ENCODE measurements around the gene PDE4DIP.
"Not testable (repeated sequence)": the region's sequence is repeated elsewhere in the genome, so short reads cannot be mapped to it uniquely, and the experiment has no call there.

Gene PDE4DIP

DNA sequence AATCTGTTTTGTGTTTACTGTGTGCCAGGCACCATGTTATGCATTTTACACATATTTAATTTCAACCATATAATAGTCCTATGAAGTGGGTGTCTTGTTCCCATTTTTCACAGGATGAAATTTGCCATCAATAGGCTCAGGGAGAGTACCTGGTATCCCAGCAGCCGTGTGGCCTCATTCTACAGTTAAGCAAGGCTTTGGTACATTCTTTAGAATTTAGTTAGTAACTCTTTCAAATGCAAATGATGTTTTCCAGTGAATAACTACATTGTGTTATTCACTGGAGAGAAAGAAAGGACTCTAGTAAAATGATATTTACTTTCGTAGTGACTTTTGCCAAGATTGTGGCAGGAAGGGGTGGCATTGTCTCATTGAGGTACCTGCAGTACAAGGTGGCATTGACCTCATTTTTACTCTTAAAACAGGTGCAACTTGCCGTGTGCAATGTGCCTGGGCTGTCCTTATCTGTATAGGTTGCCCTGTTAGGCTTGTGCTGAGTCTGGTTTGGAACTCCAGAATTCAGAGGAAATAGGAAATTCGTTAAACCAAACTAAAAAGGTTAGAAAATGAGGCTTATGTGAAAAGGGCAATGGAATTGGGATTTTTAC, 65.1 kb downstream of the PDE4DIP start:
- not testable (repeated sequence) for DNase-seq (ENCODE audit: low read depth); H3K4me3 ChIP-seq (ENCODE audit: low read depth, low read length)

DNA sequence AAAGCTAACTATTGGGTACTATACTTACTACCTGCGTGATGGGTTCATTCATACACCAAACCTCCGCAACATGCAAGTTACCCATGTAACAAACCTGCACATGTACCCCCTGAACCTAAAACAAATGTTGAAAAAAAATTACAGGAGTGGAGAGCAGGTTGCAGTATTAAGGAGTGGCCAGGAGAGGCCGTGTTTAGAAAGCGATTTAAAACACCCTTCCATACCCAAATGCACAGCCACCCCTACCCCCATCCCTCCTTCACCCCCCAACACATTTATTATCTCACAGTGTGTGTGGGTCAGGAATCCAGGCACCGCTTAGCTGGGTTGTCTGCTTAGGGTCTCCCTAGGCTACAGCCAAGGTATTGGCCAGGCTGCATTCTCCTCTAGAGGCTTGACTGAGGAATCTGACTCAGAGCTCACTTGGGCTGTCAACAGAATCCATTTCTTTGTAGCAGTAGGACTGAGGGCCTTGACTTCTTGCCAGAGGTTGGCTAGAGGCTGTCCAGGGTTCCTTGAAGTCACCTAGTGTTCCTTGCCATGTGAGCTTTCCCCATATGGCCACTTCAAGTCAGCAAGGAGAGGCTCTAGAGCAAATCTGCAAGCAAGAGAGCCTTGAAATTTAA, 67.2 kb downstream of the PDE4DIP start:
- not testable (repeated sequence) for DNase-seq (ENCODE audit: low read depth); H3K4me3 ChIP-seq (ENCODE audit: low read depth, low read length)

- H3K4me3 ChIP-seq (ENCODE audit: low read depth, low read length); DNase-seq (ENCODE audit: low read depth): not testable (repeated sequence)
Measured at GRCh38 chr1:148916222-148916621, 72.0 kb downstream of the PDE4DIP start.

GRCh38 chr1:148916695-148917348, 72.6 kb downstream of the PDE4DIP start:
- DNase-seq (ENCODE audit: low read depth); H3K4me3 ChIP-seq (ENCODE audit: low read depth, low read length): not testable (repeated sequence)

DNA sequence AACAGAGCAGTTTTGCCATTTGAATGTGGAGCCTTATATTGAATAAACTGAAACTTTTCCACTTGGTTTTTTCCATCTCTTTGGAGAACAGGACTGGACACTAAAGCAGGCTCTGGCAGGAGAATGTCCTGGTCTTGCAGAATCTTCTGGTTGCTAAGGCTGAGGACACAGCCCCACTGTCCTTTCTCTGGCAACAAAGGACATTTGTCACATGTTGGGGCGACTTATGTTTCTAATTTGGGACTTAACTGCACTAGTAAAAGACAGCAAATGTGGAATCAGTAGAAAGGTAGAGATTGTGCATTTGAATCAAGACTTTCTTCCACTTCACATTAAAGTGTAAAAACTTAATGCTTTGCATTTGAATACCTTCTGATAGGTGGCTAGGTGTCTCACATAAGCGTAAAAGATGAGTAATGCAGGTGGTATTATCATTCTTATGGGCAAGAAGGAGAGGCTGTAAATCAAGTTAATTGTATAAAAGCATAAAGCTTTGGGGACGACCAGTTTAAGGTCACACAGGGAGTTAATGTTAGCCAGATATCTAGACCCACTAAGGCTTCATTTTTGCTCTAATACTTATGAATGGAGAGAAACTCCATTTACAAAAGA, 74.7 kb downstream of the PDE4DIP start:
- not testable (repeated sequence) for DNase-seq (ENCODE audit: low read depth); H3K4me3 ChIP-seq (ENCODE audit: low read depth, low read length)

DNA sequence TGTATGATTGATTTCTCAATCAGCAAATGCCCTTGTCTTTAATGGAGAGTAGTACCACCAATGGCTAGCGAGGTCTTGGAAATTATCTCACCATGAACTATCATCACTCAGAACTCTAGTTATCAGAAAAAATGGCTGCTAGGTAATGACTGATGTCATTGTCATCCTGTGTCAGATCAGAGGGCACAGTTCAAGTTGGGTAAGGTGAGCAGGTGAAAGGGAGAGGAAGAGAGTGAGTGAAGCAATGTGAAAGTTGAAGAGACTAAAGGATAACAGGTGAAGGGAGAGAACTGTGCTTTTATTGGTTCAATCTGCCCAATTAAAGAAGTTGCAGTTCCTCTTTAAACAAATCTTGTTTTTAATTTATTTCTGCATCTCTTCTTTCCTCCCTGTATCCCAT, 76.8 kb downstream of the PDE4DIP start:
- not testable (repeated sequence) for H3K4me3 ChIP-seq (ENCODE audit: low read depth, low read length); DNase-seq (ENCODE audit: low read depth)

DNA sequence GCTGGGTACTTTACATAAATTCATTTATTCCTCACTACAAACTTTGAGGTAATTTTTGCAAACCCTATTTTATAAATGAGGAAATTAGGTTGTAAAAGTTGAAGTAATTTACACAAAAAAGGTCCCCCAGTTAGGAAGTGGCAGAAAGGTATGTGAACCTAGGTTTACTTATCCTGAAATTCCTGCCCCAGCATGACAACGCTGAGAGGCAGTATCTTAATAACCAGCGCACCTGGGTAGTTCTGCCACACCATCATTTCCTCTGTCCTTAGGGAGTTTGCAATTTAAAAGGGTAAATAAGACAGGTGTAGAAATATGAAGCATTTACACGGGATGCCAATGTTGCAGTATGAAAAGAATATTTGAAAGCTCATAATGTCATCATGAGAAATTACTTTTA, 79.6 kb downstream of the PDE4DIP start:
- not testable (repeated sequence) for DNase-seq (ENCODE audit: low read depth); H3K4me3 ChIP-seq (ENCODE audit: low read depth, low read length)

DNA sequence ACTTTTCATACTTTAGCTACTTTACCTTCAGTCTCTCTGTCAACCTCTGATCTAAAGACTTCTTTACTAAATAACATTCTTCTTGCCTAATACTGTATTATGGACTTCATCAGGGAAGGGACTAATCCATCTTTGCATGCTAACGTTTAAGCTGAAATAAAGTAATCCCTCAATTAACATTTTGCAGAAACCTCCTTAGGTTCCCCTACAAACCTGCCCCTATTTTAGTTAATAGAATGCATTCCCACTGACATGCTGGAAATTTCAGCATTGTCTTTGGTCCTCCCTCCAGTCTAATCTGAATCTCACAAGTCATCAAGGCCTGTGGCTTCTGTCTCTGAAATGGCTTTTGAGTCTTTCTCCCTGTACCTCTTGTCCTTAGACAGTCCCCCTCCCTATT, 83.4 kb downstream of the PDE4DIP start:
- H3K4me3 ChIP-seq (ENCODE audit: low read depth, low read length); DNase-seq (ENCODE audit: low read depth): not testable (repeated sequence)

- not testable (repeated sequence) for DNase-seq (ENCODE audit: low read depth)
Measured at GRCh38 chr1:148929253-148929652, 85.0 kb downstream of the PDE4DIP start.

GRCh38 chr1:148935381-148936002, 91.3 kb downstream of the PDE4DIP start:
- not testable (repeated sequence) for DNase-seq (ENCODE audit: low read depth); H3K4me3 ChIP-seq (ENCODE audit: low read depth, low read length)

More at GRCh38 chr1:148929253-148929652, 85.0 kb downstream of the PDE4DIP start:
- H3K4me3 ChIP-seq (ENCODE audit: low read depth, low read length): not testable (repeated sequence)

DNA sequence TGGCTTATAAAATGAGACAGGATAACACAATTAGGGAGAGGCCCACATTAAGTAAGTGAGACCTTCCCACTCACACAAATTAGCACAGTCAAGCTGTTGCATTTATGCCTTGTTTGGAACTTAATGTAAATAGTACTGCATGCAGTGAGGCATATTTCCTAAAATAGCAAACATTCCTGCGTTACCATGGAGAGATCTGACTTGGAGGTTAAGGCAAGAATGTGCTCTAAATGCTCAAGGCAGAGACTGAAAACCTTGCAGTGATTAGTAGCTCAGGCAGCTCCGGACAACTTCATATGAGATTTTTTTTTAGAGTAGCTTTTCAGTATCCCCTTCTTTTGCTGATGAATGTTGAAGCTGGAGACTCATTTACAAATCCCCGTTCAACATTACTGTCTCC, 98.7 kb downstream of the PDE4DIP start:
- DNase-seq (ENCODE audit: low read depth); H3K4me3 ChIP-seq (ENCODE audit: low read depth, low read length): not testable (repeated sequence)

DNA sequence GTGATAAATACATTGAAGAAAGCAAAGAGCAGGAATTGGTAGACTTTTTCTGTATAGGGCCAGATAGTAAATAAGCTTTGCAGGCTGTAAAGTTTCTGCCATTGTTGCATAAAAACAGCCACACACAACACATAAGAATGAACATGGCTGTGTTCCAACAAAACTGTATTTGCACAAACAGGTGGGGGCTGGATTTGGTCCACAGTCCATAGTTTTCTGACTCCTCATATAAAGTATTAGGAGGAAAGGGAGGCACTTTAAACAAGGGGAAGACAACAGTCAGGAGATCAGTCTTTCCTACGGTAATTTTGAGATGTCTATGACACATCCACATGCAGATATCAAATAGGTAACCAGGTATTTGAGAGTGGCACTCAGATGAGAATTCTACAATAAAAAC, 100.9 kb downstream of the PDE4DIP start:
- not testable (repeated sequence) for DNase-seq (ENCODE audit: low read depth); H3K4me3 ChIP-seq (ENCODE audit: low read depth, low read length)

DNA sequence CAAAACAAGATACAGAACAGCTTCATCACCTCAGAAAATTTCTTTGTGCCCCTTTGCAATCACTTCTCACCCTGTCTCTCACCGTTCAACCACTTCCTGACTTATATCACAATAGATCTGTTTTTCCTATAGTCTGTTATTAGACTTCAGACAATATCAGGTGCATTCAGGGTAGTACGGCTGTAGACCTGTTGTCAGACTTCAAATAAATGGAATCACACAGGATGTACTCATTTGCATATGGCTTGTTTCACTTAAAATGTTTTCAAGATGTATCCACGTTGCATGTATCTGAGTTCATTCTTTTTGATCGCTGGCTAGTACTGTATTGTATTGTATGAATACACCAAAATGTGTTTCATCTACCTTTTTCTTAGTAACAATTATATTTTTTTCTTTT, 104.5 kb downstream of the PDE4DIP start:
- H3K4me3 ChIP-seq (ENCODE audit: low read depth, low read length); DNase-seq (ENCODE audit: low read depth): not testable (repeated sequence)

DNA sequence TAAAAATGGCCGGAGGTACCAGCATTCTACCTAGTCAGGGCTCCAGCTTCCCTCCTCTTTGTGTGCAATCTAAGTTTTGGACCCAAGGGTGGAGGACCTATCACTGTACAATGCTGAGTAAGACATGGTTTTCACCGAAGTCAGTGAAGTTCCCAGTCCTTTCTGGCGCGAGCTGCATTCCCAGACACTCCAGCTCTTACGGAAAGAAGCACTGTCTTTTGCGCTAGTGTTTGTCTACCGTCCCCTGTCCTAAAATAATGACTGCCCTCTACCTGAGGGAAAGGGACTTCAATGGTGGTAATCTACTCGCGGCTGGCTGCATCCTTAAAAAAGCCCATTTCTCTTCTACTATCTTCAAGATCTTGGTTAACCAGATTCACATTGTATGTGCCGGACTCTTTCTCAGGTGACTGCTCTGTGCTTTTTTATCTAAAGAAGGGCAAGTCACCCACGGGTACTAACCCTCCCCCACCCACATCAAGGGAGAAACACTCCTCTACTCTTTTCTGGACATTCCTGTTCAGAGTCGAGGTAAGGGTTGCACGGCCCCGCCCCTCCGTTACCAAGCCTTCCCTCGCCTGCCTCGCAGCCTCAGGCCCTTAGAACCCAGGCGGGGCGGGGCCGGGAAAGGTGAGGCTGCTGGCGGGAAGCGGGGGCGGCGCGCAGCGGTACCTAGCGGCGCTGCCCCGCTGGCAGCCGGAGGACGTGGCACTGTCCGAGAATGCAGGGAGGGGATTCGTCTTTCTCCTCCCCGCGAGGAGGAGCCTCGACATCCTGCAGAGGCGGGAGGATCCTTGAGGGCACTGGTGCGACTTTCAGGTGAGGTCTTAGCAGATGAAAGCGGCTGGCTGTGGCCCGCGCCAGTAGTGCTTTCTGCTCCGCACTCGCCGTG, 107.4 kb downstream of the PDE4DIP start:
- DNase-seq (ENCODE audit: low read depth): peak; percentile 78
- peak overlapping the region; percentile 49 for H3K4me3 ChIP-seq (ENCODE audit: low read depth, low read length)

DNA sequence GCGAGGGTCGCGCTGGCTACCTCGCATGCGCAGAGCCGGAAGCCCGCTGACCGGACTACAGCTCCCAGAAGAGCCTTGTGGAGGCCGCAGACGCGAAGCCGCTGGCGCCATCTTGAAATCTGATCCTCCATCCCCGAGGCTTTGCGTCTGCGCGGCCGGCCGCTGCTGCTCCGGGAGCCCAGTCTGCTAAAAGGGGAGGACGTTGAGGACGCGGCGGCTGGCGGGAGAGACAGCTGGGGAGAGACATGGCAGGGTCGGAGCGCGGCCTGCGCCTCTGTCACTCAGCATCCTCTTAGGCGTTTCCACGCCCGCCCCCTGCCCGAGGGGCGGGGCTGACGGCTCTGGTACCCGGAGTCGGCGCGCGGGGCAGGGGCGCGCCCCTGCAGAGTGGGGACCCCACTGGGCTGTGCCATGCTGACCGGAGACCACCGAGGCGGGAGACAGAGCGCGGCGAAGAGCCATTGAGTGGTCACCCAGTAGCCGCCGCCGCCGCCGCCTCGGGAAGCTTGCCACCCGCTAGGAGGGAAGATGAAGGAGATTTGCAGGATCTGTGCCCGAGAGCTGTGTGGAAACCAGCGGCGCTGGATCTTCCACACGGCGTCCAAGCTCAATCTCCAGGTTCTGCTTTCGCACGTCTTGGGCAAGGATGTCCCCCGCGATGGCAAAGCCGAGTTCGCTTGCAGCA, 108.2 kb downstream of the PDE4DIP start:
- DNase-seq (ENCODE audit: low read depth): not testable (repeated sequence)

DNA sequence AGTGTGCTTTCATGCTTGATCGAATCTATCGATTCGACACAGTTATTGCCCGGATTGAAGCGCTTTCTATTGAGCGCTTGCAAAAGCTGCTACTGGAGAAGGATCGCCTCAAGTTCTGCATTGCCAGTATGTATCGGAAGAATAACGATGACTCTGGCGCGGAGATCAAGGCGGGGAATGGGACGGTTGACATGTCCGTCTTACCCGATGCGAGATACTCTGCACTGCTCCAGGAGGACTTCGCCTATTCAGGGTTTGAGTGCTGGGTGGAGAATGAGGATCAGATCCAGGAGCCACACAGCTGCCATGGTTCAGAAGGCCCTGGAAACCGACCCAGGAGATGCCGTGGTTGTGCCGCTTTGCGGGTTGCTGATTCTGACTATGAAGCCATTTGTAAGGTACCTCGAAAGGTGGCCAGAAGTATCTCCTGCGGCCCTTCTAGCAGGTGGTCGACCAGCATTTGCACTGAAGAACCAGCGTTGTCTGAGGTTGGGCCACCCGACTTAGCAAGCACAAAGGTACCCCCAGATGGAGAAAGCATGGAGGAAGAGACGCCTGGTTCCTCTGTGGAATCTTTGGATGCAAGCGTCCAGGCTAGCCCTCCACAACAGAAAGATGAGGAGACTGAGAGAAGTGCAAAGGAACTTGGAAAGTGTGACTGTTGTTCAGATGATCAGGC, 108.8 kb downstream of the PDE4DIP start:
- not testable (repeated sequence) for DNase-seq (ENCODE audit: low read depth)
- peak overlapping the region; percentile 51 for H3K4me3 ChIP-seq (ENCODE audit: low read depth, low read length)

More for the DNA sequence above, 108.2 kb downstream of the PDE4DIP start:
- peak overlapping the region; percentile 51 for H3K4me3 ChIP-seq (ENCODE audit: low read depth, low read length)

GRCh38 chr1:148953730-148954129, 109.5 kb downstream of the PDE4DIP start:
- H3K4me3 ChIP-seq (ENCODE audit: low read depth, low read length); DNase-seq (ENCODE audit: low read depth): not testable (repeated sequence)

Measured in LNCaP clone FGC (cell line).